ENCODE results near the gene DTD2.

Gene DTD2

DNA sequence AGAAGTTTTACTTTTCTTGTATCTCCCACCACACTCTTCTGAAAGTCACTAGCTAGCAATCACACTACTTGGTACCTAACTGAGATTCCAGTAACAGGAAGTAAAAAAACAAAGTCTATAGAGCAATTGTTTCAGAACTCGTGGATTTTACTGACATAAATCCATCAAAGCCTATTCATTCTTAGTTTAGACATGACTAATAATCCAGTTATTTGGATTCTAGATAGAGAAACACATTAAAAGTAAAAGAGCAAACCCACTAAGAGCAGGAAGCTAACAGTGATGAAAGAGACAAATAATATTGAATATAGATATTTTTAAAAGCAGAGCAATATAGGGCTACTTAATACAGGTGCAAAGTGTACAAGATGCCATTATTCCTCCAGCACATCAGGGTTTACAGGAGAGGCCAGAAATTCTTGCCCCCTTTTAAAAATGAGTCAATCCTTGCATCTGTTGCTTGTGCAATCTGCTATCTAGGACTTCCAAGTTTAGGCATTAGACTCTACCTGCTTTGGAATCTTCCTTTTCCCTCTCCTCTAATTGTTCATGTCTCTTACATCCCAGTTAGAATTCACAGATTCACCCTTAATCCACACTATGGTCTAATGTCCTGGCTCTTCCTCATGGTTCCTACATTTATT lies 43.0 kb downstream of the DTD2 start:
- DNase-seq: no peak
- no peak overlapping the region for H3K4me2 ChIP-seq (ENCODE audit: low read depth, low read length)
- H3K79me2 ChIP-seq (ENCODE audit: low read length): peaks cover 13% of the 10 kb centered on the region
- no peaks in the 10 kb centered on the region for H3K36me3 ChIP-seq (replicated peaks; ENCODE audit: insufficient read depth, low read length)
- H3F3A ChIP-seq (ENCODE audit: insufficient read depth, low read length): no peaks in the 10 kb centered on the region
- no peak overlapping the region for H3K9ac ChIP-seq (ENCODE audit: low read length)
- no peak overlapping the region for H3K4me3 ChIP-seq (ENCODE audit: low read length)
- no peaks in the 10 kb centered on the region for H3K27me3 ChIP-seq (replicated peaks; ENCODE audit: insufficient read depth, low read length)
- no peaks in the 10 kb centered on the region for H3K9me3 ChIP-seq (replicated peaks; ENCODE audit: insufficient read depth, low read length)
- no peaks in the 10 kb centered on the region for H3K9me2 ChIP-seq (replicated peaks; ENCODE audit: insufficient read depth, low read length)
- H3K27ac ChIP-seq (ENCODE audit: low read length): no peak overlapping the region
- H2AFZ ChIP-seq (ENCODE audit: low read length): no peak overlapping the region
- H3K4me1 ChIP-seq (ENCODE audit: low read length): no peaks in the 10 kb centered on the region
- TF ChIP-seq EZH2phosphoT487 (IDR thresholded peaks at IDR 0.05; ENCODE audit: low read length) (no peak), EZH2 (optimal IDR thresholded peaks at IDR 0.05; ENCODE audit: low read depth, low read length) (no peak)
- TF ChIP-seq, protein P1, sequence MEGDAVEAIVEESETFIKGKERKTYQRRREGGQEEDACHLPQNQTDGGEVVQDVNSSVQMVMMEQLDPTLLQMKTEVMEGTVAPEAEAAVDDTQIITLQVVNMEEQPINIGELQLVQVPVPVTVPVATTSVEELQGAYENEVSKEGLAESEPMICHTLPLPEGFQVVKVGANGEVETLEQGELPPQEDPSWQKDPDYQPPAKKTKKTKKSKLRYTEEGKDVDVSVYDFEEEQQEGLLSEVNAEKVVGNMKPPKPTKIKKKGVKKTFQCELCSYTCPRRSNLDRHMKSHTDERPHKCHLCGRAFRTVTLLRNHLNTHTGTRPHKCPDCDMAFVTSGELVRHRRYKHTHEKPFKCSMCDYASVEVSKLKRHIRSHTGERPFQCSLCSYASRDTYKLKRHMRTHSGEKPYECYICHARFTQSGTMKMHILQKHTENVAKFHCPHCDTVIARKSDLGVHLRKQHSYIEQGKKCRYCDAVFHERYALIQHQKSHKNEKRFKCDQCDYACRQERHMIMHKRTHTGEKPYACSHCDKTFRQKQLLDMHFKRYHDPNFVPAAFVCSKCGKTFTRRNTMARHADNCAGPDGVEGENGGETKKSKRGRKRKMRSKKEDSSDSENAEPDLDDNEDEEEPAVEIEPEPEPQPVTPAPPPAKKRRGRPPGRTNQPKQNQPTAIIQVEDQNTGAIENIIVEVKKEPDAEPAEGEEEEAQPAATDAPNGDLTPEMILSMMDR (IDR thresholded peaks at IDR 0.05; ENCODE audit: low read length): no peak
- H4K20me1 ChIP-seq (ENCODE audit: insufficient read depth, low read length): no peaks in the 10 kb centered on the region

DNA sequence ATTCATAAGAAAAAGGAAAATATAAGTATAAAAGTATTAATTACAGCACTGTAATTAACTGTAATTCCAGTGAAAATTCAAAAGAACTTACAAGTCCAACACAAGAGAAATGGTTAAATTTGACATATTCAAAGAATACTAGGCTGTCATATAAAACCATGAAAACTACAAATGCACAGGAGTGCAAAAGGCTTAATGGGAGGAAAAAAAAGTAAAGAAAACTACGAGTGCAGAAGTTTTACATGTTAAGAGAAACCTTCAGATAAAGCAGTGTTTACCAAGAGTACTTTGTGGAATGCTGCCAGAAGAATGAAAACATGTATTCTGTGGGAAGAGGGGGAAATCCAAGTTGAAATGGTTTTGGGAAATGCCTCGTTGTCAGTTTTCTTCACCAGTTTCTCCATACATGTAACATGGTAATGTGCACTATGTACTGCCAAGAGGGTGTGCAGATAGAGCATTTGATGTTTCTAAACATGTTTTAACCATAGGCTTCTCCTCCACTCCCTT lies 46.0 kb downstream of the DTD2 start:
- no peaks in the 10 kb centered on the region for H3K27me3 ChIP-seq (replicated peaks; ENCODE audit: insufficient read depth, low read length)
- no peaks in the 10 kb centered on the region for H3K79me2 ChIP-seq (ENCODE audit: low read length)
- H3K9me2 ChIP-seq (replicated peaks; ENCODE audit: insufficient read depth, low read length): no peaks in the 10 kb centered on the region
- H3K4me3 ChIP-seq (ENCODE audit: low read length): no peak overlapping the region
- H3K4me1 ChIP-seq (ENCODE audit: low read length): no peaks in the 10 kb centered on the region
- H3K9me3 ChIP-seq (replicated peaks; ENCODE audit: insufficient read depth, low read length): no peaks in the 10 kb centered on the region
- H3K27ac ChIP-seq (ENCODE audit: low read length): no peak overlapping the region
- H4K20me1 ChIP-seq (ENCODE audit: insufficient read depth, low read length): no peaks in the 10 kb centered on the region
- DNase-seq: no peak
- H3K4me2 ChIP-seq (ENCODE audit: low read depth, low read length): no peak overlapping the region
- no peak for TF ChIP-seq EZH2phosphoT487 (IDR thresholded peaks at IDR 0.05; ENCODE audit: low read length)
- TF ChIP-seq, protein P1 (IDR thresholded peaks at IDR 0.05; ENCODE audit: low read length): no peak
- no peaks in the 10 kb centered on the region for H3F3A ChIP-seq (ENCODE audit: insufficient read depth, low read length)
- H3K36me3 ChIP-seq (replicated peaks; ENCODE audit: insufficient read depth, low read length): no peaks in the 10 kb centered on the region
- no peak overlapping the region for H3K9ac ChIP-seq (ENCODE audit: low read length)
- H2AFZ ChIP-seq (ENCODE audit: low read length): no peak overlapping the region

DNA sequence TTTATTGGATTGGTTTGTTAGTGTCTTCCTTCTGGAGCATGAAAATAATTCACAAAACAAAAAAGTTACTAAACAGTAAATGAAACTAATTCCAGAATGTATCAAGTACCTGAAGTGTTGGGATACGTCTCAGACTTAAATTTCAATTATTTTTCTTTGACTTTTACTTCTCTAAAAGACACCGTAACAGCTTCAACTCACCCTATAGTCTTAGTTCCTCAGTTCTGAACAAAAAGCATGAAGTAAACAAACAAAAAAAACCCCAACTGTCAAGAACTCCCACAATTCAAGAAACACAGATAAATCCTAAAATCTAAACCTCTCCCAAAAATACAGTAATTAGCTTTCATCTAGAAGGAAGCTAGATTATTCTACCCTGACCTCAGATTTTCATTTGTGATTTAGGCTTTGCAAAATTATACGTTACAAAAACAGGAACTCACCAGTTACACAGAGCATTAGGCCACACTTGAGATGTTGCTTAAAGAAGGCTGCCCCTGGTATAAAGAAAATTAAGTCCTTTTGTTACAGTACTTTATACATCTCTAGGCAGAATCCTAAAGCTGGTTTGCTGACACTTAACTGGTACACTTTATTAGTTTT lies 47.2 kb downstream of the DTD2 start:
- Histone ChIP-seq H3K27ac (ENCODE audit: low read length) (no peak overlapping the region), H3K9me3 (replicated peaks; ENCODE audit: insufficient read depth, low read length) (no peaks in the 10 kb centered on the region), H3K4me1 (ENCODE audit: low read length) (no peaks in the 10 kb centered on the region), H3K4me2 (ENCODE audit: low read depth, low read length) (no peak overlapping the region), H3K9ac (ENCODE audit: low read length) (no peak overlapping the region), H3F3A (ENCODE audit: insufficient read depth, low read length) (no peaks in the 10 kb centered on the region), H3K36me3 (replicated peaks; ENCODE audit: insufficient read depth, low read length) (no peaks in the 10 kb centered on the region), H3K4me3 (ENCODE audit: low read length) (no peak overlapping the region), H3K79me2 (ENCODE audit: low read length) (no peaks in the 10 kb centered on the region), H3K27me3 (replicated peaks; ENCODE audit: insufficient read depth, low read length) (no peaks in the 10 kb centered on the region), H3K9me2 (replicated peaks; ENCODE audit: insufficient read depth, low read length) (no peaks in the 10 kb centered on the region), H2AFZ (ENCODE audit: low read length) (no peak overlapping the region), H4K20me1 (ENCODE audit: insufficient read depth, low read length) (no peaks in the 10 kb centered on the region)
- no peak for DNase-seq
- TF ChIP-seq EZH2phosphoT487 (IDR thresholded peaks at IDR 0.05; ENCODE audit: low read length) (no peak), EZH2 (optimal IDR thresholded peaks at IDR 0.05; ENCODE audit: low read depth, low read length) (no peak)
- TF ChIP-seq, protein P1 (IDR thresholded peaks at IDR 0.05; ENCODE audit: low read length): no peak
